CD4-positive, alpha-beta T cell treated with Interleukin-6 for 4 hours (primary cell): ENCODE results near the gene NFKB2.
A peak's percentile ranks its signal among the peaks of the same experiment; 100 is the strongest.

Experiments used
- DNase-seq: peaks from one replicate; pipeline ENCODE4 v3.0.0-alpha.2; 2020; ENCODE audit warnings: mixed read lengths

Gene NFKB2

GRCh38 chr10:102424916-102425315 lies 29.4 kb downstream of the NFKB2 start:
- DNase-seq = no peak

GRCh38 chr10:102425444-102425843 lies 29.9 kb downstream of the NFKB2 start:
- DNase-seq = no peak

GRCh38 chr10:102426803-102427287 lies 31.3 kb downstream of the NFKB2 start:
- DNase-seq = no peak

- DNase-seq = no peak
Measured at GRCh38 chr10:102429468-102429867, 34.0 kb downstream of the NFKB2 start.

GRCh38 chr10:102431452-102432124 lies 36.1 kb downstream of the NFKB2 start:
- DNase-seq = no peak

GRCh38 chr10:102432162-102432950 lies 36.9 kb downstream of the NFKB2 start, which contains the start of gene CUEDC2:
CUEDC2 (minus strand) TSS chr10:102432574; CDS start chr10:102425188, 7,386 bp downstream.
- DNase-seq = peak; percentile 96

- no peak for DNase-seq
Measured at GRCh38 chr10:102433619-102434046, 38.1 kb downstream of the NFKB2 start.

GRCh38 chr10:102434394-102435132 lies 39.1 kb downstream of the NFKB2 start:
- DNase-seq = no peak

- DNase-seq = no peak
Measured at GRCh38 chr10:102435133-102435497, 39.6 kb downstream of the NFKB2 start.

- peak; percentile 53 for DNase-seq
Measured at GRCh38 chr10:102435529-102436233, 40.2 kb downstream of the NFKB2 start.

- no peak for DNase-seq
Measured at GRCh38 chr10:102436312-102436711, 40.8 kb downstream of the NFKB2 start.

GRCh38 chr10:102437515-102437914 lies 42.0 kb downstream of the NFKB2 start:
- no peak for DNase-seq

GRCh38 chr10:102438374-102438773 lies 42.9 kb downstream of the NFKB2 start:
- no peak for DNase-seq

GRCh38 chr10:102444851-102445250 lies 49.3 kb downstream of the NFKB2 start:
- no peak for DNase-seq

- peak; percentile 94 for DNase-seq
Measured at GRCh38 chr10:102449321-102450123, 54.0 kb downstream of the NFKB2 start.

GRCh38 chr10:102450124-102450373 lies 54.5 kb downstream of the NFKB2 start:
- no peak for DNase-seq

- DNase-seq = peak; percentile 94
Measured at GRCh38 chr10:102450374-102451104, 55.0 kb downstream of the NFKB2 start.

GRCh38 chr10:102451105-102451969 lies 55.8 kb downstream of the NFKB2 start, which contains the start of gene C10orf95:
C10orf95 (minus strand) TSS chr10:102451543; CDS start chr10:102451093, 450 bp downstream.
- DNase-seq = no peak
